HG02970 (cell line): Measurements from ENCODE around the gene GIT1.
A peak's percentile ranks its signal among the peaks of the same experiment; 100 is the strongest.

Experiments
- ATAC-seq: cut with Tn5 transposase; IDR thresholded peaks from one replicate; pipeline ENCODE4 v1.9.1; 2021; ENCODE audit warnings: mild to moderate bottlenecking, moderate library complexity, moderate number of reproducible peaks; ENCODE audit not compliant: unreplicated experiment, low FRiP score

The GIT1 gene

DNA sequence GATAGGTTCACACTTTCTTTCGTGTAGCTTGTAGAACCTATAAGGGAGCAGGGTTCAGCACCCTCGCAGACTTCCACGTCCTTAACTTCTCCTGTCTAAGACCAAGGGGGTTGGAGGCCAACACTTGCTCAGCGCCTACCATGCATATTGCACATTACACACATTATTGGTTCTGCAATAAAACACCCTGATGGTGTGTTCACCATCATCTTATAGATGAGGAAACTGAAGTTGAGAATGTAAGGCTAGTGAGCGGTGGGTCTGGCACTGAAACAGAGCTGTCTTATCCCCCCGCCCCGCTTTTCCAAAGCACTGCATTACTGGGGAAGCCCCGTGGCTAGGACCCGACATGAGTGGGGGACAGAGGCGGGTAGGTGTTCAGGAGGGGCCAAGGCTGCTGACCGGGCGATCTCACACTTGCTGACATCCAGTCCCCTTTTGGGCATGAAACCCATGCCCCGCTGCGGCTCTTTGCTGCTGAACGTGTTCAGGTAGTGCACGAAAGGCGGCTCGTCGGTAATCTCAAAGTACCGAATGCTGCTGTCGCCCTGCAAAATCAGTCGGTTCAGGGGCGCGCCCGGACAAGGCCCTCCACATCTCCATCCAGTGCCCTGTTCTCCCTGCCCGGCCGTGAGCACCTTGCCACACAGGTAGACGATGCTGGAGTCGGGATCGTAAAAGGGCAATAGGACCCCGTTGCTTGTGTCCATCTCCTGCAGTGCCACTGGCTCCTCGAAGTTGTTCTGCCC lies 27.0 kb upstream of the GIT1 start:
- ATAC-seq: no peak

GRCh38 chr17:29615492-29616299 lies 26.2 kb upstream of the GIT1 start:
- ATAC-seq: peak; percentile 62

DNA sequence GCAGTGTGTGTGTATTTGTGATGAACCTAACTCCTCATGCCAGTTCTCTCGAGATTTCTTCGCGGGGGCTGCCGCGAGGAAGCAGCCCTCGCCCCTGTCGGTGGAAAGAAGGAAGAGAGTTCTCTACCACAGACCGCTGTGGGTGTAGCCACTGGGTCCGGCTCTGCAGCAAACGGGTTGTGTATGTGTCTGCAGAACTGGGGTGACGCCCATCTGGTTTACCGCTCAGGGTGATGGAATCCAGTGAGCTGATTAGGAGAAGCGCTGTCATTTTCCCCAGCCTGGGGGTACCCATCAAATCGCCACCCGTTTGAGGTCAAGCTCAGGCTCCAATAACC lies 25.6 kb upstream of the GIT1 start:
- no peak for ATAC-seq

GRCh38 chr17:29614349-29615047 lies 25.1 kb upstream of the GIT1 start:
- no peak for ATAC-seq

DNA sequence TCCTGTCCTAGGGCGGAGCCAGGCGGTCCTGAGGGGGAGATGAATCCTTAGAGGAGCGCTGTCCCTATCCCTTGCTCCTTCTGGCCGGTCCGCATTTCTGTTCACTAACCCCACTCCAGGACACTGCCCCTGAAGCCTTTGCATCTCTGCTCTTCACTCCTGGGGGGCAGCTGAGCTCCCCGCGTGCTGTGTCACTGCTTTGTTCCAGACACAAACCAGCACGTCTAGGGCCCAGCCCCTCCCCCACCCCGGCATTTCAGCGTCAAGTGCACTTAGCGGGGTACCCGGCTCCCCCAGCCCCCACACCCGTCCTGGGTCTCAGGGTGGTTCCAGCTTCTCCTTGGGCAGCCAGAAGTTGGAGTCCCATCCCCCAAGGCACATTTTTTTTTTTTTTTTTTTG lies 24.4 kb upstream of the GIT1 start:
- ATAC-seq: no peak

- no peak for ATAC-seq
Observed at GRCh38 chr17:29613352-29613837, 23.9 kb upstream of the GIT1 start.

- ATAC-seq: no peak
Observed at GRCh38 chr17:29612404-29613280, 23.2 kb upstream of the GIT1 start.

- no peak for ATAC-seq
Observed at GRCh38 chr17:29612094-29612403, 22.6 kb upstream of the GIT1 start.

GRCh38 chr17:29611351-29612093 lies 22.1 kb upstream of the GIT1 start:
- no peak for ATAC-seq

- ATAC-seq: no peak
Observed at GRCh38 chr17:29610395-29610794, 20.9 kb upstream of the GIT1 start.

DNA sequence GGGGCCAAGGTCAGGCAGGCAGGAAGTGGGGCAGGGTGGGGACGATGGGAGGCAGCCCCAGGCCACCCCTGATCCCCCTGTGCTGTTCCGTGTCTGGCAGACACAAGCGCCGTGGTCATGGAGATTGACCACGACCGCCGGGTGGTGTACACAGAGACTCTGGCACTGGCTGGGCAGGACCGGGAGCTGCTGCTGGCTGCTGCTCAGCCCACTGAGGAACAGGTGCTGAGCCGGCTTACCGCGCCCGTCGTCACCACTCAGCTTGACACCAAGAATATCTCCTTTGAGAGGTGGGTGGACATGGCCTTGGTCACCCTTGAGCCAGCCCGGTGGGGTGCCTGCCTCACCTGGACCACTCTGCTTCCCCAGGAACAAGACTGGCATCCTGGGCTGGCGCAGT lies 19.5 kb upstream of the GIT1 start:
- no peak for ATAC-seq

DNA sequence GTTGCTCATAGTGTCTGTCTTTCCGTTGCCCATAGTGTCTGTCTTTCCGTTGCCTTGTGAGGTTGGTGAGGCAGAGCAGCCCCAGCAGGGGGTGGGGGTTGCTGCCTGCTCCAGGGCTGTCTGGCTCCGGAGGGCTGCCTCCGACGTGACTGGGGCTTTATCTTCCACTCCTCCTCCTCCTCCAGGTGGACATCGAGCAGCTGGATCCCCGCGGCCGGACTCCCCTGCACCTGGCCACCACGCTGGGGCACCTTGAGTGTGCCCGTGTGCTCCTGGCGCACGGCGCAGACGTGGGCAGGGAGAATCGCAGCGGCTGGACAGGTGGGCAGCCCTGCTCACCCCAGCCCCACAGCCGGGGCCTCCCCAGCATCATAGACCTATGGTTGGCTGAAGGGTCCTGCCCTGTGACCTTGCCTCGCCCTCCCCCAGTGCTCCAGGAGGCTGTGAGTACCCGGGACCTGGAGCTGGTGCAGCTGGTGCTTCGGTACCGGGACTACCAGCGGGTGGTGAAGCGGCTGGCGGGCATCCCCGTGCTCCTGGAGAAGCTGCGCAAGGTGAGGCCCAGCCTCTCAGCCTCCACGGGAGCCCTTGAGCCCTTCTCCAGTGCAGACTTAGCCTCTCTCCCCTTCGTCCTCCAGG lies 18.2 kb upstream of the GIT1 start:
- no peak for ATAC-seq

DNA sequence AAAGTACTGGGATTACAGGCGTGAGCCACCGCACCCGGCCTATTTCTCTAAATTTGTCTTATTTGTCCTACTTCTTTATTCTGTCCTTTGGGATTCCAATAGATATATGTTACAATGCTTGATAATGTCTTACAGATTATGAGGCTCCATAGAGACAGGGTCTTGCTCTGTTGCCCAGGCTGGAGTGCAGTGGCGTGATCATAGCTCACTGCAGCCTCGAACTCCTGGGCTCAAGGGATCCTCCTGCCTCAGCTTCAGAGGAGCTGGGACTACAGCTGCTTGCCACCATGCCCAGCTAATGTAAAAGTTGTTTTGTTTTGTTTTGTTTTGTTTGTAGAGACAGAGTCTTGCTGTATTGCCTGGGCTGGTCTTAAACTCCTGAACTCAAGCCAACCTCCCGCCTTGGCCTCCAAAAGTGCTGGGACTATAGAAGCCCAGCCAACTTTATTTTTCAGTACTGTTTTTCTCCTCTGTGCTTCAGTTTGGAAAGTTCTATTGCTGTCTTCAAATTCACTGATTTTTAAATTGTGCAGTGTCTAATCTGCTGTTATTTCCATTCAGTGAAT lies 13.7 kb upstream of the GIT1 start:
- ATAC-seq: no peak

GRCh38 chr17:29597361-29598172 lies 8.1 kb upstream of the GIT1 start:
- ATAC-seq: no peak

DNA sequence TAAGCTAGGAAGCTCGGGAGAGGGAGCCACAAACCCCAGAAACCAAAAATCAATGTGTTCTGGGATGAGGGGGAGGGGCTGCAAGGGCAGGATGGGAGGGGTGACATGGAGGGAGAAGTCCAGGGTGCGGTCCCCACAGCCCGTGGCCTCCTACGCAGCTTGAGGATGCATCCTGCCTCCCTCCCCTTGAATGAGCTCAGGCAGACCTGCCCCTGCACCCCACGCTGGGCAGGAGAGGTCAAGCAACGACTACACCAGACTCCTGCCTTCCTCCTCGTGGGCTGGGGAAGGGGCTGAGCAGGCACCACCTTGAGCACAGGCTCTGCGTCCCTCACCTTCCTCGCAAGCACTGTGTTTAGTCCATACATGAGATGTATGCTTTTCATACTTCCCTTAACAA lies 7.4 kb upstream of the GIT1 start:
- ATAC-seq: no peak

DNA sequence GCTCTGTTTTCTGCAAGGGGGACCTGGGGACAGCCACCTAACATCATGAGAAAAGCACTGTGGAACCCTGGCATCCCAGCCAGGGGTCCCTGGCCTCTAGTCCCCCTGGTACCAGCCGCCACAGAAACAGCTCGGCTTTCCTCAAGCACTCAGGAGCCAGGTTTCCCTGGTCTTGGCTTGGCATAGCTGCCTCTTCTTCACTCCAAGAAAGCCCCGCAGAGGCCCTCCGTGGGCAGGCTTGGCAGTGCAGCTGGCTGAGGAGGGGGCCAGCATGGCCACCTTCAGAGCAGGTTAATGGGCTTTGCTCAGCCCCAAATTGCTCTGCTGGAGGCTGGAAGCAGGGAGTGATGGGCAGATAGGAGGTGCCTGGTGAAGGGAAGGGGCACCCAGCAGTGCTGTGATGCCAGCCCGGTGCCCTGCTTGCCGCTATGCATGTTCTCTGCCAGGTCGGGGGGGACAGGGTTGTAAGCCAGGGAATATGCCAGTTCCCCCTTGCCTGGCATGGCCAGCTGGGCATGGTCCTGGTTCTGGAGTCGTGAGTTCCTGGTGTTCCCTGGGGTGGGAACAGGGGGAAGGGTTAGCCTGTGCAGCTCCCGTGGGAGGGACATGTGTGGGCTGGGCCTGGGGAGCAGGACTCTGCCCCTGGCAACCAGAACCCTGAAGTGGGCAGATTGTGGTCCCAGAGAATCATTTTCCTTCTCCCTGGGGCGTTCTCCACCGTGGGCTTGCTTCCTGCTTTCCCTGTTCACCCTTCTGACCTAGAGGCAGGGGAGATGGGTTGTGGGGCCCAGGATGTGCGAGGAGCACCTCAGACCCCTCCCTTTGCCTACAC lies 6.7 kb upstream of the GIT1 start:
- ATAC-seq: no peak
